DOHH2 (cell line): Measurements from ENCODE around the gene SLC4A2.
A peak's percentile ranks its signal among the peaks of the same experiment; 100 is the strongest.

Experiments
- H3F3A ChIP-seq: fragments of 200-600 bp; sonication (generic), shearing (Covaris generic); 2 replicates; pipeline ENCODE4 v1.6.0; 2016; ENCODE audit warnings: antibody characterized with exemption, mild to moderate bottlenecking; ENCODE audit not compliant: control insufficient read depth, insufficient read depth
- H3K27ac ChIP-seq: fragments of 200-600 bp; sonication (generic); 2 replicates; pipeline ENCODE4 v1.5.1; 2014; ENCODE audit warnings: low read depth, mild to moderate bottlenecking, low read length, moderate library complexity
- H3K27me3 ChIP-seq: fragments of 200-600 bp; sonication (generic); 2 replicates; pipeline ENCODE4 v1.6.1; 2014; ENCODE audit warnings: mild to moderate bottlenecking, low read length, mixed read lengths; ENCODE audit not compliant: control insufficient read depth
- H3K36me3 ChIP-seq: fragments of 200-600 bp; sonication (generic); 2 replicates; pipeline ENCODE4 v1.6.1; 2014; ENCODE audit warnings: mild to moderate bottlenecking, low read length, moderate library complexity, mixed read lengths; ENCODE audit not compliant: control insufficient read depth
- H3K4me1 ChIP-seq: fragments of 200-600 bp; sonication (generic); 2 replicates; pipeline ENCODE4 v1.6.1; 2014; ENCODE audit warnings: mild to moderate bottlenecking, low read length, mixed read lengths; ENCODE audit not compliant: control insufficient read depth
- H3K4me2 ChIP-seq: fragments of 200-600 bp; sonication (generic); 2 replicates; pipeline ENCODE4 v1.6.0; 2014; ENCODE audit warnings: mild to moderate bottlenecking, low read length, moderate library complexity
- H3K4me3 ChIP-seq: fragments of 200-600 bp; sonication (generic); 2 replicates; pipeline ENCODE4 v1.5.1; 2014; ENCODE audit warnings: mild to moderate bottlenecking, low read length, mixed read lengths
- H3K79me2 ChIP-seq: fragments of 200-600 bp; sonication (generic); 2 replicates; pipeline ENCODE4 v1.6.1; 2014; ENCODE audit warnings: mild to moderate bottlenecking, low read length, mixed read lengths; ENCODE audit not compliant: control insufficient read depth
- H3K9me2 ChIP-seq: fragments of 200-600 bp; sonication (generic); replicated peaks from 2 replicates; pipeline ENCODE4 v1.6.1; 2014; ENCODE audit warnings: mild to moderate bottlenecking, low read length, mixed read lengths; ENCODE audit not compliant: control insufficient read depth
- H3K9me3 ChIP-seq: fragments of 200-600 bp; sonication (generic); 2 replicates; pipeline ENCODE4 v1.6.1; 2014; ENCODE audit warnings: antibody characterized with exemption, low read length, mixed read lengths; ENCODE audit not compliant: control insufficient read depth, insufficient read depth
- H4K20me1 ChIP-seq: fragments of 200-600 bp; sonication (generic); 2 replicates; pipeline ENCODE4 v1.6.0; 2014; ENCODE audit warnings: low read depth, mild to moderate bottlenecking, antibody characterized with exemption, low read length, moderate library complexity; ENCODE audit not compliant: control insufficient read depth, insufficient read depth
- CTCF ChIP-seq: fragments of 200-600 bp; sonication (generic); IDR thresholded peaks from one replicate; pipeline ENCODE4 v1.5.1; 2014; ENCODE audit warnings: antibody characterized with exemption, mild to moderate bottlenecking, low read depth, low read length; ENCODE audit not compliant: poor library complexity, severe bottlenecking
- EZH2phosphoT487 ChIP-seq: fragments of 200-600 bp; sonication (generic); IDR thresholded peaks from 2 replicates; pipeline ENCODE4 v1.6.1; 2017; ENCODE audit warnings: borderline replicate concordance, mild to moderate bottlenecking, antibody characterized with exemption, low read length, moderate library complexity, mixed read lengths

SLC4A2 gene

GRCh38 chr7:151087245-151088018, 28.0 kb downstream of the SLC4A2 start:
- Histone ChIP-seq H3K79me2 (peaks cover 8% of the 10 kb centered on the region), H3F3A (peaks cover 9% of the 10 kb centered on the region), H3K27ac (no peak overlapping the region), H3K4me2 (peak overlapping the region; percentile 67), H3K4me3 (peak overlapping the region; percentile 65), H3K27me3 (peaks cover 53% of the 10 kb centered on the region), H3K4me1 (peaks cover 37% of the 10 kb centered on the region), H3K9me2 (no peaks in the 10 kb centered on the region), H3K9me3 (no peaks in the 10 kb centered on the region), H4K20me1 (peaks cover 7% of the 10 kb centered on the region), H3K36me3 (peaks cover 3% of the 10 kb centered on the region; the same call in 1 of the 2 replicates)
- TF ChIP-seq EZH2phosphoT487 = peak; percentile 58; the same call in 1 of the 2 replicates
- peak; percentile 43 for TF ChIP-seq CTCF

- Histone ChIP-seq H3K4me3 (peak overlapping the region; percentile 65), H3K9me2 (no peaks in the 10 kb centered on the region), H3K79me2 (peaks cover under 1% of the 10 kb centered on the region), H3K27me3 (peaks cover 53% of the 10 kb centered on the region), H3K4me1 (peaks cover 35% of the 10 kb centered on the region), H3K36me3 (no peaks in the 10 kb centered on the region; the same call in 1 of the 2 replicates), H3K9me3 (no peaks in the 10 kb centered on the region), H4K20me1 (peaks cover 7% of the 10 kb centered on the region), H3K27ac (no peak overlapping the region), H3F3A (peaks cover 9% of the 10 kb centered on the region), H3K4me2 (peak overlapping the region; percentile 67)
- TF ChIP-seq CTCF (no peak), EZH2phosphoT487 (peak; percentile 17)
Measured at GRCh38 chr7:151088019-151088855, 28.8 kb downstream of the SLC4A2 start.

GRCh38 chr7:151088856-151089699, 29.7 kb downstream of the SLC4A2 start:
- H3K27me3 ChIP-seq = peaks cover 53% of the 10 kb centered on the region
- H3K4me2 ChIP-seq = no peak overlapping the region
- peaks cover 7% of the 10 kb centered on the region for H4K20me1 ChIP-seq
- no peak for TF ChIP-seq EZH2phosphoT487
- TF ChIP-seq CTCF = no peak
- no peaks in the 10 kb centered on the region for H3K9me2 ChIP-seq
- no peaks in the 10 kb centered on the region for H3K79me2 ChIP-seq
- H3K36me3 ChIP-seq = no peaks in the 10 kb centered on the region
- no peak overlapping the region for H3K27ac ChIP-seq
- H3F3A ChIP-seq = peaks cover 9% of the 10 kb centered on the region
- no peaks in the 10 kb centered on the region for H3K9me3 ChIP-seq
- H3K4me1 ChIP-seq = peaks cover 29% of the 10 kb centered on the region
- H3K4me3 ChIP-seq = no peak overlapping the region
